OCI-LY3 (cell line): Measurements from ENCODE around the gene RHOC.
"Not testable (repeated sequence)": the region's sequence is repeated elsewhere in the genome, so short reads cannot be mapped to it uniquely, and the experiment has no call there.

ENCODE experiments used
- H2AFZ ChIP-seq: fragments of 200-600, 300-600 bp; shearing (Covaris generic); 2 replicates; pipeline ENCODE4 v1.6.0; 2014; ENCODE audit warnings: antibody characterized with exemption, low read depth, low read length
- H3K27ac ChIP-seq: fragments of 200-600, 300-600 bp; sonication (generic); 2 replicates; pipeline ENCODE4 v1.5.1; 2014; ENCODE audit warnings: mild to moderate bottlenecking, low read length, moderate library complexity, mixed read lengths
- H3K27me3 ChIP-seq: fragments of 200-600, 300-600 bp; sonication (generic); 2 replicates; pipeline ENCODE4 v1.6.1; 2014; ENCODE audit warnings: low read depth, low read length, mixed read lengths
- H3K36me3 ChIP-seq: fragments of 200-600, 300-600 bp; sonication (generic); replicated peaks from 2 replicates; pipeline ENCODE3; 2014; ENCODE audit warnings: low read depth, low read length, mixed read lengths
- H3K4me1 ChIP-seq: fragments of 300-600, 200-600 bp; sonication (generic); 2 replicates; pipeline ENCODE4 v1.6.1; 2014; ENCODE audit warnings: low read length, mixed read lengths
- H3K4me2 ChIP-seq: fragments of 200-600, 300-600 bp; sonication (generic); 2 replicates; pipeline ENCODE4 v1.6.1; 2014; ENCODE audit warnings: low read length, mixed read lengths
- H3K4me3 ChIP-seq: fragments of 300-600, 200-600 bp; sonication (generic); 2 replicates; pipeline ENCODE4 v1.5.1; 2014; ENCODE audit warnings: antibody characterized with exemption, mild to moderate bottlenecking, low read length, moderate library complexity
- H3K79me2 ChIP-seq: fragments of 300-600, 200-600 bp; shearing (Covaris generic); 2 replicates; pipeline ENCODE4 v1.6.1; 2014; ENCODE audit warnings: mild to moderate bottlenecking, low read length, mixed read lengths
- H3K9ac ChIP-seq: fragments of 300-600, 200-600 bp; shearing (Covaris generic); 2 replicates; pipeline ENCODE4 v1.6.0; 2014; ENCODE audit warnings: mild to moderate bottlenecking, low read length, moderate library complexity
- H3K9me3 ChIP-seq: fragments of 200-600, 300-600 bp; shearing (Covaris generic); 2 replicates; pipeline ENCODE4 v1.6.1; 2014; ENCODE audit warnings: low read length, mixed read lengths; ENCODE audit not compliant: insufficient read depth
- H4K20me1 ChIP-seq: fragments of 200-600, 300-600 bp; sonication (generic); 2 replicates; pipeline ENCODE4 v1.6.1; 2016; ENCODE audit warnings: low read length, mixed read lengths; ENCODE audit not compliant: insufficient read depth
- EZH2phosphoT487 ChIP-seq: fragments of 200-600 bp; shearing (Covaris generic); IDR thresholded peaks from 2 replicates; pipeline ENCODE4 v1.6.1; 2018; ENCODE audit warnings: antibody characterized with exemption, mixed run types, low read depth
- TF ChIP-seq, protein P1 (sequence below): fragments of 200-600, 300-600 bp; sonication (generic); IDR thresholded peaks from 2 replicates; pipeline ENCODE4 v1.5.1; 2014; ENCODE audit warnings: antibody characterized with exemption, low read length, low read depth

Gene RHOC

DNA sequence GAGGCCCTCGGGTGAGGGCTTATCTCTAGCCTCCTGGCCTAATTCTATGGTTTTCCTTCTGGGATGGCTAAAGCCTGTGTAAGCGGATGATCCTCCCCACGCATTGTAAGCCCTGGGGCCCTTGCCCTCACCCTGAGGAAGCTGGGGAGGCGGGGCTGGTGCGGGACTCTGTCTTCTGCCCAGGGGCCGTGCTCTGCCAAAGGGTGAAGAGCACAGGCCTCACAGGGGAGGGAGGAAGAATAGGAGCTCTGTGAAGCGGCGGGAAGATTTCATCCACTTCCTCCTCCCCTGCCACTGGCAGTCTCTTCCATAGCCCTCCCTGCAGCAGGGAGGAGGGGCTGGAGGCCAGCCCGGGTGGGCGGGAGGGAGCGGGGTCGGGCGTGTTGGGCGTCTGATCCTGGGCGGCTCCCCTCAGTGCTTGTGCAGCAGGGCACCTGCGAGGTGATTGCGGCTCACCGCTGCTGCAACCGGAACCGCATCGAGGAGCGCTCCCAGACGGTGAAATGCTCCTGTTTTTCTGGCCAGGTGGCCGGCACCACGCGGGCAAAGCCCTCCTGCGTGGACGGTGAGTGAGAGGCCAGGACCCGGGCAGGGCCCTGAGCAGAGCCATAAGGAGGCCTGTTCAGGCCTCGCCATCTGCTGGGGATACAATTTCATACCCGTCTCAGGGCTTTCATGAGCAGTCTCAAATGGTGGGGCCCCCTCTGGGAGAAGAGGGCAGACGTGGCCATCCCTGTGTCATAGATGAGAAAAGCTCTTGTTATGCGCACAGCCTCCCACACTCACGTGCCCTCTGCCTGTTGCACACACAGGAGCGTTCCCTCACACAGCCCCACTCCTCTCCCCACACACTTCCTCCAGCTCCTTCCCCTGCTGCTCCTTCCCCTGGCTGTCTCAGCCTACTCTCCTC lies 15.9 kb upstream of the RHOC start:
- H4K20me1 ChIP-seq, result no peaks in the 10 kb centered on the region
- TF ChIP-seq, protein P1, sequence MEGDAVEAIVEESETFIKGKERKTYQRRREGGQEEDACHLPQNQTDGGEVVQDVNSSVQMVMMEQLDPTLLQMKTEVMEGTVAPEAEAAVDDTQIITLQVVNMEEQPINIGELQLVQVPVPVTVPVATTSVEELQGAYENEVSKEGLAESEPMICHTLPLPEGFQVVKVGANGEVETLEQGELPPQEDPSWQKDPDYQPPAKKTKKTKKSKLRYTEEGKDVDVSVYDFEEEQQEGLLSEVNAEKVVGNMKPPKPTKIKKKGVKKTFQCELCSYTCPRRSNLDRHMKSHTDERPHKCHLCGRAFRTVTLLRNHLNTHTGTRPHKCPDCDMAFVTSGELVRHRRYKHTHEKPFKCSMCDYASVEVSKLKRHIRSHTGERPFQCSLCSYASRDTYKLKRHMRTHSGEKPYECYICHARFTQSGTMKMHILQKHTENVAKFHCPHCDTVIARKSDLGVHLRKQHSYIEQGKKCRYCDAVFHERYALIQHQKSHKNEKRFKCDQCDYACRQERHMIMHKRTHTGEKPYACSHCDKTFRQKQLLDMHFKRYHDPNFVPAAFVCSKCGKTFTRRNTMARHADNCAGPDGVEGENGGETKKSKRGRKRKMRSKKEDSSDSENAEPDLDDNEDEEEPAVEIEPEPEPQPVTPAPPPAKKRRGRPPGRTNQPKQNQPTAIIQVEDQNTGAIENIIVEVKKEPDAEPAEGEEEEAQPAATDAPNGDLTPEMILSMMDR, result no peak
- TF ChIP-seq EZH2phosphoT487, result no peak
- H3K9ac ChIP-seq, result no peak overlapping the region
- H3K4me3 ChIP-seq, result no peak overlapping the region
- no peaks in the 10 kb centered on the region for H3K79me2 ChIP-seq
- no peaks in the 10 kb centered on the region for H3K9me3 ChIP-seq
- no peak overlapping the region for H3K27ac ChIP-seq
- peaks cover 7% of the 10 kb centered on the region; the same call in 1 of the 2 replicates for H3K27me3 ChIP-seq
- H3K4me2 ChIP-seq, result no peak overlapping the region
- H3K36me3 ChIP-seq, result no peaks in the 10 kb centered on the region
- peaks cover 7% of the 10 kb centered on the region for H3K4me1 ChIP-seq
- no peak overlapping the region for H2AFZ ChIP-seq

DNA sequence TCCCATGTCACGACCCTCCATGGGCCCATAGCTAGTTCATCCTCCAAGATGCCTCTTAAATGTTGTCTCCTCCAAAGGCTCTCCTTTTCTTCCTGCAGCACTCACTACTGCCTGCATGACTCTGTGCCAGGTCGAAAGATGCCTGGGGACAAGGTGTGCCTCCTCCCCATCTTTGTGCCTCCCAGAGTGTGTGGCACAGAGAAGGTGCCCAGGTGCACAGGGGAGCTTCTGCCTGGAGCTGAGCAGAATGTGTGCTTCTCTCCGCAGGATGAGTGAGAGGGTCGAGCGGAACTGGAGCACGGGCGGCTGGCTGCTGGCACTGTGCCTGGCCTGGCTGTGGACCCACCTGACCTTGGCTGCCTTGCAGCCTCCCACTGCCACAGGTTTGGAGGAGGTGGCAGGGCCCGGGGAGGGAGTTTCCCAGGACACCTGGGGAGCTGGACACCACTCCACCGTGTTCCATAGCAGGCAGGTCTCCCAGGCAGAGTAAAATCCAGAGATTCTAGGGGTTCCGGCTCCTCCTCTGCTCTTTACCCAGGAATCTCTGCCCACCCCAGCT lies 15.1 kb upstream of the RHOC start:
- Histone ChIP-seq H4K20me1 (no peaks in the 10 kb centered on the region), H3K27me3 (peaks cover 7% of the 10 kb centered on the region; the same call in 1 of the 2 replicates), H3K79me2 (no peaks in the 10 kb centered on the region), H3K4me2 (no peak overlapping the region), H3K27ac (no peak overlapping the region), H3K36me3 (no peaks in the 10 kb centered on the region), H3K4me1 (peaks cover 15% of the 10 kb centered on the region), H3K4me3 (no peak overlapping the region), H3K9ac (no peak overlapping the region), H2AFZ (no peak overlapping the region), H3K9me3 (no peaks in the 10 kb centered on the region)
- no peak for TF ChIP-seq EZH2phosphoT487
- TF ChIP-seq, protein P1, result no peak

DNA sequence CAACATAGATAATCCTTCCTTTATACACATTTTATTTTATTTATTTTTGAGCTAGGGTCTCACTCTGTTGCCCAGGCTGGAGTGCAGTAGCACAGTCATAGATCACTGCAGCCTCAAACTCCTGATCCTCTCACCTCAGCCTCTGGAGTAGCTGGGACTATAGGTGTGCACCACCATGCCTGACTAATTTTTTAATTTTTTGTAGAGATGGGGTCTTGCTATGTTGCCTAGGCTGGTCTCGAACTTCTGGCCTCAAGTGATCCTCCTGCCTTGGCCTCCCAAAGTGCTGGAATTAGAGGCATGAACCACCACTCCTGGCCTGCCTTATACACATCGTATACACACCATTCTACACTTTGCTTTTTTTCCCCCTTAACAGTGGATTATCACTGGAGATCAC lies 14.4 kb upstream of the RHOC start:
- not testable (repeated sequence) for H3K4me3 ChIP-seq, H4K20me1 ChIP-seq, H3K36me3 ChIP-seq, H3K79me2 ChIP-seq, H3K27ac ChIP-seq, H3K4me2 ChIP-seq, H3K9ac ChIP-seq, H3K9me3 ChIP-seq, H2AFZ ChIP-seq, H3K27me3 ChIP-seq
- H3K4me1 ChIP-seq, result peaks cover 22% of the 10 kb centered on the region

DNA sequence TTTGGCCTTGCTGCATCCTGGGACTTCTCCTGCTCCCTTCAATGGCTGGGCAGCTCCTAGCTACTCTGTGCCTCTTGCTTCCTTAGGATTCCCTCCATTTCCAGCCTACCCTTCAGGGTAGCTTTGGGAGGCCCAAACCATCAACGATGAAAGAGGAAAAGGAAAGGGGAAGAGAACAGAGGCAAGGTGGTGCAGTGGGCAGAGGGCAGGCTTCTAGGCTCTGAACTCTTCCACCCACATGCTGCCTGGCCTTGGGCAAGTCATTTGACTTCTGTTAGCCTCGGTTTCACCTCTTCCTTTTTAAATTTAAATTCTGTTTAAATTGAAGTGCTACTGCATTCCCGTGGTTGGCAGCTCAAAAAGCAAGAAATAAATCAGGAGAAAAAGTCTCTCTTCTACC lies 13.9 kb upstream of the RHOC start:
- Histone ChIP-seq H3K9ac (no peak overlapping the region), H3K4me1 (peaks cover 25% of the 10 kb centered on the region), H4K20me1 (no peaks in the 10 kb centered on the region), H3K4me2 (no peak overlapping the region), H3K9me3 (no peaks in the 10 kb centered on the region), H3K27ac (no peak overlapping the region), H3K36me3 (no peaks in the 10 kb centered on the region), H2AFZ (no peak overlapping the region), H3K4me3 (no peak overlapping the region), H3K79me2 (no peaks in the 10 kb centered on the region), H3K27me3 (peaks cover 7% of the 10 kb centered on the region; the same call in 1 of the 2 replicates)
- no peak for TF ChIP-seq EZH2phosphoT487
- TF ChIP-seq, protein P1, result no peak
